HS-5 (cell line): Measurements from ENCODE around the gene SIPA1L3.

Experiments
- DNase-seq: peaks from one replicate; pipeline ENCODE4 v3.0.0-alpha.2; 2012; ENCODE audit warnings: low read depth

Gene SIPA1L3

GRCh38 chr19:37942516-37942902, 35.5 kb downstream of the SIPA1L3 start:
- no peak for DNase-seq

DNA sequence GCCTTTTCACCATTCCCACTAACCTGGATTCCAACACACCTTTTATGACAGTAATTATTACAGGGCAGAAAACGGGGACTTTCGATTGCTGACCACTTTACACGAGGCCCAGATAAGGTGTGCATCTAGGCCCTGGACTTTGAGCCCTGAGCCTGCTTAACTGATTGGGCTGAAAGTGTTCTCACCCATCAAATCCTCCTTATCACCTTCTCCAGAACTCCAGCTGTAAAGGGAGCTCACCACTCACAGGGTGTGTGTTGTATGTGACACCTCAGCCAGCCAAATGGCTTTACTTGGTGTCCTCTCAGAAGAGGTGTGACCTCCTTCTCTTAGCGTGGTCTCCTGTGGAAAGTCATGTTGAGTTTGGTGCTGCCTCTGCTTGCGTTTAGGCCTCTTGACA, 36.5 kb downstream of the SIPA1L3 start:
- no peak for DNase-seq

DNA sequence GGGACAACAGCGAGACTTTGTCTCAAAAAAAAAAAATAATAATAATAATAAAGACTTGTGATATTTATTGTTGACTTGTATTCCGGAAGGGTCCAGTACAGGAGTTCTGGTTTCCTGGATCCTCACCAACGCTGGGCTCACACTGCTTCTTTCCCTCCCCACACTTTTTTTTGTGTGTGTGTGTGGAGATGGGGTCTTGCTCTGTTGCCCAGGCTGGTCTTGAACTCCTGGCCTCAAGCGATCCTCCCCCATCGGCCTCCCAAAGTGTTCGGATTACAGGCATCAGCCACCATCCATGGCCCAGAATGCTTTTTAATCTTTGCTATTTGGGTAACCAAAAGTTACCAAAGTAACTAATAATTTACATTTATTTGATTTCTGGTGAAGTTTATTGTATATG, 39.1 kb downstream of the SIPA1L3 start:
- no peak for DNase-seq

DNA sequence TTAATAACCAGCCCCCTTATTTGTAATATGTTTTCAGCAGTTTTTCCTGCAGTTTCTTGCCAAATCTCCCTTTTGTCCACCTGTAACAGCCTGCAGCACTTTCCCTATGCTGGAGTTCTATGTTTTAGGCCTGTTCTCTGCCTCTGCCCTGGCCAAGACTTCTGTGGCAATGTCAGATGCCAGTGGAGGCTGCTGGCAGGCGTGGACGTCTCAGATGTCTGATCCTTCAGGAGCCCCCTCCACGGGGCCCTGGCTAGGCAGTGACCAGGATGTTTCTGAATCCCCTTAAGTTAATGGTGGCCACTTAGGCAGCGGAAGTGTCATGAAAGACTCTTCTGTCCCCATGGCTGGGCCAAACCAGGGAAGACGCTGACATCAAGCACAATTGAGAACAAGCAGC, 40.8 kb downstream of the SIPA1L3 start:
- DNase-seq, result no peak

DNA sequence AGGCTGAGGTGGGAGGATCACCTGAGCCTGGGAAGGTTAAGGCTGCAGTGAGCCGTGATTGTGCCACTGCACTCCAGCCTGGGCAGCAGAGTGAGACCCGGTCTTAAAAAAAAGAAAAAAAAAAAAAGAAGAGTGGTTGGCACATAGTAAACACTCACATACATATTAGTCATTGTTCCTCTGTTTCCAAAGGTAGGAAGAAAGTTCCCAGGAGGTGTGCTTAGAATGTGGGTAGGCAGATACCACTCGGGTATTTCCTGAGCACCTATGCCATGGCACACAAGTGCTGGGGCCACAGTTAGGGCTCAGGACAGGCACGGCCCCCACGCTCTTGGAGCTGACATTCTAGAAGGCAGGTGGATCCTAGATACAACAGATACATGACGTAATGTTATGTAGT, 41.4 kb downstream of the SIPA1L3 start:
- no peak for DNase-seq

DNA sequence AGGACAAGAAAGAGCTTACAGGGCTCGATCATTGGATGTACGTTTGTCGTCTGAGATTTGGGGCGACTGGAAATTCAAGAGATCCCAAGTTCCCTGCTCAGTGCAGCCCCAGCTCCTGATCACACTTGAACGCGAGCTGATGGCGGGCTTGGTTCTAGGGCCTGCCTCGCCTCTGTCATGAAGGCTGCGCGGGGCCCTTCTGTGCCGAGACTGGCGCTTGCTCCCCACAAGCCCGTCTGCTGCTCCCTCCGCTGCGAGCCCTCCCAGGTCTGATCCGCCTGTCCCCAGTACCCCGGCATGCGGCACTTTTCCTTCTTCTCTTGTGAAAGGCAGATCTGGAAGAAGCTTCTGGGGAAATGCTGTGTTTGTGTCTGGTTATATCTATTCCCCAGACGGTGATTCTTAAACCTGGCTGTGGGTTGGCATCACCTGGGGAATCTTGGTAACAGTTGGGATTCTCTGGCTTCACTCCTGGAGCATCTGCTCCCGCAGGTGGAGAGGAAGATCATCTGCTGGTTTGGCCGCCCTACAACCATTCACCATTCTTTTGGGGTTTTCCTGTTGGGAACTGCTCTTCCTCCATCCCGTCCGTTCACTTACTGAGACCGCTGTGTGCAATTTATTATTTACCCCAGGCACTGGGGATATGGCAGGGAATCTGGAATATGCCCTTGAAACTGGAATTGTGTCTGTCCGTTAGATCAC, 43.6 kb downstream of the SIPA1L3 start:
- DNase-seq, result no peak

DNA sequence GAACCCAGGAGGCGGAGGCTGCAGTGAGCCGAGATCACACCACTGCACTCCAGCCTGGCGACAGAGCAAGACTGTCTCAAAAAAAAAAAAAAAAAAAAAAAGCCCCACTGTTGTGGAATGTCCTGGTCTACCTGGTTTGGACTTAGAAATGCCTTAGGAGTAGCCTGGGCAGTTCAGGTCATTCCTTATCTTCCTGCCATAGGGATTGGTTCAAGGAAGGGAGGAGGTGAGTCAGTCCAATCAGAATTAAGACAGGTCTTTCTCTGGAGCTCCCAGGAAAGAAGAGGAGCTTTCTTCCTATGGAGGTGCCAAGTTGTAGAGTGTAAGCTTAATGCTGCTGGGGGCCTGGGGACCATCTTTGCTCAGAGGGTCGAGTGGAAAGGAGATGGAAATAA, 44.8 kb downstream of the SIPA1L3 start:
- no peak for DNase-seq

GRCh38 chr19:37953171-37953917, 46.3 kb downstream of the SIPA1L3 start:
- no peak for DNase-seq

- DNase-seq, result no peak
These were observed 46.9 kb downstream of the SIPA1L3 start for GRCh38 chr19:37953918-37954303.

GRCh38 chr19:37954421-37954874, 47.4 kb downstream of the SIPA1L3 start:
- no peak for DNase-seq

DNA sequence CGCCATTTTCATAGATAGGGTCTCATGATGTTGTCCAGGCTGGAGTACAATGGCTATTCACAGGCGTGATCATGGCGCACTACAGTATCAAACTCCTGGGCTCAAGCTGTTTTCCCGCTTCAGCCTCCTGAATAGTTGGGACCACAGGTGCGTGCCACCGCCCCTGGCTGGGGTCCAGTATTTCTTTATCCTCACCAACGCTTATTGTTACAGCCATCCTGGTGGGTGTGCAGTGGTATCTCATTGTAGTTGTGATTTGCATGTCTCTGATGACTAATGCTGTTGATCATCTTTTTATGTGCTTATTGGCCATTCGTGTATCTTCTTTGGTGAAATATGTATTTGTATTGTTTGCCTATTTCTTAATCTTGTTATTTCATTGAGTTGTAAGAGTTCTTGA, 49.0 kb downstream of the SIPA1L3 start:
- DNase-seq, result no peak

GRCh38 chr19:37957176-37957575, 50.2 kb downstream of the SIPA1L3 start:
- DNase-seq, result no peak

GRCh38 chr19:37959665-37960114, 52.7 kb downstream of the SIPA1L3 start:
- no peak for DNase-seq

GRCh38 chr19:37961198-37961597, 54.2 kb downstream of the SIPA1L3 start:
- no peak for DNase-seq

DNA sequence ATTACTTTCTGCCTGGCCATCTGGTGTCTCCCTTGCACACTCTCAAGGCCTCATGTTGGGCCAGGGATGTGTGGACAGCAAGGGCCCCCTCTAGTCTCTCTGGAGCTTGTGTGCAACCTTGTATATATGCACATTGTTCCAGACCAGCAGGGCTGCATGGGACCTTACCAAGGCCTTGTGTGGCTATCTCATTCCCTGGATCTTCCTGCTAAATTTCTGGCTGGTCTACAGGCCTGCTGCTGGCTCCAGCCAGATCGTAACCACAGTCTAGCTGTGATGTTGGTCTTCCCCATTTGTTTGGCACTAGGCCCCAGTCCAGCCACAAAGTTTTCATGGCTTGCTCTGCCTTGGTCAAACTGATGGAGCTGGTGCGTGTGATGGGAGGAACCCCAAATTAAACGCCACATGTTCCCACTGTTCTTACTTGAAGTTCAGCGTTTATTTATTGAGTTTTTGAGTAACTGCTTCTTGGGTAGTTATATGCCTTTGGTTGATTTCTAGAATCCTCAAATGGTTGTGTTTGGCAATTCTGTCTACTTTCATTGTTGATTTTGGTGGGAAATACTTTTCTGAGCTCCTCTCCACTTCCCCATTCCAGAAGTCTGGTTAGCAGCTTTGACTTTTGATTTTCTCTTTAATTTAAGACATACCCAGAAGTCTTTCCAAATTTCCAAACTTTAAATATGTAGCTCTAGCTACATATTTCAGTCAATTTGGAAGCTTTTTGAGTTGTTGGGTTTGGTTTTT, 56.4 kb downstream of the SIPA1L3 start:
- DNase-seq, result no peak

DNA sequence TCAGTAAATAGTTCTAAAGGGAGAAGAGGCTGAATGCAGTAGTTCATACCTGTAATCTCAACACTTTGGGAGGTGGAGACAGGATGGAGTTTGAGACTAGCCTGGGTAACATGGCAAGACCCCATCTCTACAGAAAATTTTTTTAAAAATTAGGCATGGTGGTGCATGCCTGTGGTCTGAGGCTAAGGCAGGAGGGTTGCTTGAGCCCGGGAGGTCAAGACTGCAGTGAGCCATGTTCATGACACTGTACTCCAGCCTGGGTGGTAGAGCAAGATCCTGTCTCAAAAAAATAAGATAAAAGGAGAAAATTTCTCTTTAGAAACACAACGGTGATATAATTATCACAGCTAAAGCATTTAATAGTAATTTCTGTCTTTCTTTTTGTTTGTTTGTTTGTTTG, 57.1 kb downstream of the SIPA1L3 start:
- no peak for DNase-seq

- no peak for DNase-seq
These were observed 59.2 kb downstream of the SIPA1L3 start for GRCh38 chr19:37966211-37966661.

DNA sequence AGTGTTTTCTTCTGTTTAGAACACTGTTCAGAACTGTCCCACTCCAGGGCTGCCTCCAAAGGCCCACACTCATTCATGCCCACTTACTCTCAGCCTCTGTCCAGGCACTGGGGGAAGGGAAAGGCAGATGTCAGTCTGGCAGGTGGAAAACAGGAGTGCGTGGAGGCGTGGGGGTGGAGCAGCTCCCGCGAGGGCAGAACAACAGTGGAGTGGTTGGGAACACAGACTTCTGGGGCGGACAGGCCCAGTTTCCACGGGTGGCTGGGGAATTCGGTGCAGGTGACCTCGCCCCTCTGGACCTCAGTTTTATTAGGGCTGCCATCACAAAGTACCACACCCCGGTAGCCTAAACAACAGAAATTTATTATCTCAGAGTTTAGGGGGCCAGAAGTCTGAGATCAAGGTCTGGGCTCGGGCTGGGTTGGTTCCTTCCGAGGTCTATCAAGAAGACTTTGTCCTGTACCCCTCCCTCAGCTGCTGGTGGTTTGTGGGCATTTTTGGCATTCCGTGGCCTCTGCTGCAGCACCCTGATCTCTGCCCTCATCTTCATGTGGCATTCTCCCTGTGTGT, 59.7 kb downstream of the SIPA1L3 start:
- no peak for DNase-seq

- no peak for DNase-seq
These were observed 62.7 kb downstream of the SIPA1L3 start for GRCh38 chr19:37969695-37970094.

DNA sequence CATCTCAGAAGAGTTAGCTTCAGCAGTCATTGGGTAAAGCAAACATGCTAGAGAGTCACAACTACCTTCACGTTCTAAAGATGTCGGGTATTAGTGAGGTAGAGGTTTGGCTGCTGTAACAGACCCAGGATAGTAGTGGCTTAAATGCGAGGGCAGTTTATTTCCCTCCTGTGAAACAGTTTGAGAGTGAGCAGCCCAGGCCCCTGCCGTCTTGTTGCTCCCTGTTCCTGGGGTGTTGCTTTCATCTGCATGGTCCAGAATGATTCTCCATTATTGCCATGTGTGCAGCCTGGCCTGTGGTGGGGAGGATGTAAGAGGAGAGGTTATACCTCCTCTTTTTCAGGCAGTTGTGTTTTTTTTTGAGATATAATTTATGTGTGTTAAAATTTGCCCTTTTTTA, 63.7 kb downstream of the SIPA1L3 start:
- DNase-seq, result no peak

DNA sequence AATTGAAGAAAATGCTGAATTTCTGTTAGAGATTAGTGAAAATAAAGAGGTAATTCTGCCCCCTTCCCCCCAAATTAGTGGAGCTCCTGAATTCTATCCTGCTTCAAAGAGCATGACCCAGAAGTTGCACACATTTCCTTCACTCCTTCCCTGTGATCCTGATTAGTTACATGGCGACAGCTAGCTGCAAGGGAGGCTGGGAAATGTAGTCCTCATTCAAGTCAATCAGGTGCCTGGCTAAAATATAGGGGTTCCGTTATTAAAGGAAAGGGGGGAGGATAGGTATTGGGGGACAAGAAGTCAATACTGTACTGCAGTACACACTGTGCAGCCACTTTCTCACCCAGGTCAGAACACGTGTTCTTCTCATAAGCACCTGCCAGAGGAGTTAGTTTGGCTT, 65.8 kb downstream of the SIPA1L3 start:
- DNase-seq, result no peak

DNA sequence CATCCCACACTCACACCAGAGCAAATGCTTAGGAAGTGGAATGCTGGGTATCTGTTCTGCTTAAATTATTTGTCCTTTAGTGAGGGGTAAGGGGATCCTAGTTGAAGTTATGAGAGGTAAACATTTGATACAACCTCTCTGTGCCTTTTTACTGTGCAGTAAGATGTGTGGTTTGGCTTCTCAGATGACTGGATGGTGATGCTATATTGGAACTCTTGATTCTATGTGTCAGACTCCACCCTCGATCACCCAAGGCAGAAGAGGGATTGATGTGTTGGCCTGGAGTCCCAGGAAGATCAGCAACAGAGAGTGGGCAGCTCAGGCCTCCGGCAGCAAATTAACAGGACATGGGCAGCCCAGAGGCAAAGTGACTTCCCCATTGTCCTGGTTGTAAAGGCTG, 66.7 kb downstream of the SIPA1L3 start:
- no peak for DNase-seq

- DNase-seq, result no peak
These were observed 68.1 kb downstream of the SIPA1L3 start for GRCh38 chr19:37975071-37975470.
